H1 (cell line): ENCODE data around the gene ZCCHC18.
"Not testable (repeated sequence)": the region's sequence is repeated elsewhere in the genome, so short reads cannot be mapped to it uniquely, and the experiment has no call there.

ENCODE experiments used
- EZH2 ChIP-seq: fragments of 200-600 bp; sonication (generic); IDR thresholded peaks from 2 replicates; pipeline ENCODE4 v1.7.1; 2012; ENCODE audit warnings: low read depth, mild to moderate bottlenecking, moderate library complexity, low read length, inconsistent platforms; ENCODE audit not compliant: severe bottlenecking
- HDAC2 ChIP-seq, 2 experiments: fragments of 300-600 bp in 1 of 2; sonication (generic) in 1 of 2; IDR thresholded peaks; 2 replicates each; pipeline ENCODE4 v1.6.1; 2011 to 2012; ENCODE audit warnings: low read depth in 2 of 2, low read length in 2 of 2, mild to moderate bottlenecking in 2 of 2, moderate library complexity in 2 of 2, borderline replicate concordance in 1 of 2, inconsistent platforms in 1 of 2
- JUN ChIP-seq: IDR thresholded peaks from 2 replicates; pipeline ENCODE4 v1.6.1; 2011; ENCODE audit warnings: low read depth, mild to moderate bottlenecking, improper control_type of control experiment, low read length
- NANOG ChIP-seq: IDR thresholded peaks from 2 replicates; pipeline ENCODE4 v1.6.1; 2011; ENCODE audit warnings: low read length, low read depth, mild to moderate bottlenecking, inconsistent platforms; ENCODE audit not compliant: insufficient read depth, poor library complexity, severe bottlenecking
- POLR2A ChIP-seq, 2 experiments: IDR thresholded peaks; 1 replicate in 1 of 2; 2 replicates in 1 of 2; pipeline ENCODE4 v1.6.1; 2011; ENCODE audit warnings: low read depth in 2 of 2, low read length in 2 of 2, mild to moderate bottlenecking in 2 of 2; ENCODE audit errors: control extremely low read depth in 1 of 2
- SIN3A ChIP-seq, 2 experiments: IDR thresholded peaks in 1 of 2; conservative IDR thresholded peaks in 1 of 2; 2 replicates each; pipeline ENCODE4 v1.6.1; 2011 to 2012; ENCODE audit warnings: low read length in 2 of 2, improper control_type of control experiment in 1 of 2, low read depth in 1 of 2, mild to moderate bottlenecking in 1 of 2
- SP2 ChIP-seq: IDR thresholded peaks from 2 replicates; pipeline ENCODE4 v1.6.1; 2012; ENCODE audit warnings: mild to moderate bottlenecking, low read length, inconsistent platforms
- TEAD4 ChIP-seq: IDR thresholded peaks from 2 replicates; pipeline ENCODE4 v1.6.1; 2012; ENCODE audit warnings: low read depth, low read length, inconsistent platforms, mixed read lengths
- TF ChIP-seq, protein P1 (sequence below), 3 experiments: IDR thresholded peaks; 1 replicate in 2 of 3; 2 replicates in 1 of 3; pipeline versions ENCODE4 v1.5.1 to v1.6.1; 2011; ENCODE audit warnings: low read length in 3 of 3, mild to moderate bottlenecking in 3 of 3, inconsistent platforms in 2 of 3, low read depth in 1 of 3, moderate library complexity in 1 of 3; ENCODE audit not compliant: insufficient read depth in 1 of 3; ENCODE audit errors: control extremely low read depth in 1 of 3

DNA sequence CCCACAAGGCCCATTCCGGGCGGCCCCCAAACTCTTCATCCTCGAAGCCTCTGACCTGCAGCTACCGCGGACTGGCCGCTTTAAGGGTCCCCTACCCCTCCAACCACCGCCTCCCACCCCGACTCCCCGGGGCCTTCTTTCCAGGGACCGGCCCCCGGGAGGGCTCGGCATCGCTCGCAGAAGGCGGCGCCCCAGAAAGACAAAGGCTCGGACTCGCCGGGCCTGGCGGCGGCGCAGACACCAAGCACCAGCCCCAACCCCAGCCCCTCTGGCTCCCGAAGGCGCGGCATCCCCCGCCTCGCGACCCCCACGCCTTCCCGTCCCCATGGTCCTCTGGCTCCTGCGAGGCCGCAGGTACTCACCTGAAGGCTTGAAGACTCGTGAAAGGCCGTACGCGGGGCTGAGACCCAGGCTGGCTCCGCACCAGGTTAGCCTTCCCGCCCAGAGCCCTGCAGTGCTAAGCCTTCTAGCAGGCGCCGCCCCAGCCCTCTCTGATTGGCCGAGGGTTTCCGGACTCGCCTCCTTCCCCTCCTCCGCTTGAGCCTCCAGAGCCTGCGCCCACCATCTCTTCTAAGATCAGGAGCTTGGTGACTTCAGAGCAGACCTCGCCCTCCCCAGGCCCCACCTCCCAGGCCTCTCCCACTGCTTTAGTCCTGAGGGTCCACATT is 36.4 kb upstream of the ZCCHC18 start, which contains the start of gene TMSB15C:
- TF ChIP-seq, protein P1, sequence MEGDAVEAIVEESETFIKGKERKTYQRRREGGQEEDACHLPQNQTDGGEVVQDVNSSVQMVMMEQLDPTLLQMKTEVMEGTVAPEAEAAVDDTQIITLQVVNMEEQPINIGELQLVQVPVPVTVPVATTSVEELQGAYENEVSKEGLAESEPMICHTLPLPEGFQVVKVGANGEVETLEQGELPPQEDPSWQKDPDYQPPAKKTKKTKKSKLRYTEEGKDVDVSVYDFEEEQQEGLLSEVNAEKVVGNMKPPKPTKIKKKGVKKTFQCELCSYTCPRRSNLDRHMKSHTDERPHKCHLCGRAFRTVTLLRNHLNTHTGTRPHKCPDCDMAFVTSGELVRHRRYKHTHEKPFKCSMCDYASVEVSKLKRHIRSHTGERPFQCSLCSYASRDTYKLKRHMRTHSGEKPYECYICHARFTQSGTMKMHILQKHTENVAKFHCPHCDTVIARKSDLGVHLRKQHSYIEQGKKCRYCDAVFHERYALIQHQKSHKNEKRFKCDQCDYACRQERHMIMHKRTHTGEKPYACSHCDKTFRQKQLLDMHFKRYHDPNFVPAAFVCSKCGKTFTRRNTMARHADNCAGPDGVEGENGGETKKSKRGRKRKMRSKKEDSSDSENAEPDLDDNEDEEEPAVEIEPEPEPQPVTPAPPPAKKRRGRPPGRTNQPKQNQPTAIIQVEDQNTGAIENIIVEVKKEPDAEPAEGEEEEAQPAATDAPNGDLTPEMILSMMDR (IDR thresholded peaks at IDR 0.05; ENCODE audit: control extremely low read depth in 1 of 3, insufficient read depth in 1 of 3, low read depth in 1 of 3, low read length in 3 of 3), result not testable (repeated sequence)
- not testable (repeated sequence) for TF ChIP-seq POLR2A (IDR thresholded peaks at IDR 0.05; ENCODE audit: control extremely low read depth in 1 of 2, low read depth in 2 of 2, low read length in 2 of 2); JUN; TEAD4; HDAC2 (IDR thresholded peaks at IDR 0.05; ENCODE audit: borderline replicate concordance in 1 of 2, low read depth in 2 of 2, low read length in 2 of 2); SP2; NANOG; SIN3A (conservative IDR thresholded peaks at IDR 0.05 in 1 of 2, IDR thresholded peaks at IDR 0.05 in 1 of 2; ENCODE audit: low read depth in 1 of 2, low read length in 2 of 2); EZH2
